HG03469 (cell line): ENCODE measurements around the gene DRP2.
"Not testable (repeated sequence)": the region's sequence is repeated elsewhere in the genome, so short reads cannot be mapped to it uniquely, and the experiment has no call there.

ENCODE experiments used
- ATAC-seq: cut with Tn5 transposase; IDR thresholded peaks from one replicate; pipeline ENCODE4 v1.9.1; 2021; ENCODE audit warnings: mild to moderate bottlenecking, moderate library complexity, moderate number of reproducible peaks; ENCODE audit not compliant: unreplicated experiment

The DRP2 gene

GRCh38 chrX:101237041-101237440 lies 17.5 kb downstream of the DRP2 start:
- ATAC-seq = no peak

DNA sequence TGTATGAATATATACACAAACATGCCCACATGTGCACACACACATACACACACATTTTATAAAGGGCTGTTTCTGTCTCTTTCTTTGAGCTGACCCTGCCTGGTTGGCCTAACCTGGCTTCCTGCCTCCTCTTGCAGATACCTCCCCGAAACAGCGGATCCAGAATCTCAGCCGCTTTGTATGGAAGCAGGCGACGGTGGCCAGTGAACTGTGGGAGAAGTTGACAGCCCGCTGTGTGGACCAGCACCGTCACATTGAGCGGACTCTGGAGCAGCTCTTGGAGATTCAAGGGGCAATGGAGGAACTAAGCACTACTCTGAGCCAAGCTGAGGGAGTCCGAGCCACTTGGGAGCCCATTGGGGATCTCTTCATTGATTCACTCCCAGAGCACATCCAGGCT lies 21.9 kb downstream of the DRP2 start:
- ATAC-seq = no peak

GRCh38 chrX:101252634-101253033 lies 33.0 kb downstream of the DRP2 start:
- ATAC-seq = no peak

DNA sequence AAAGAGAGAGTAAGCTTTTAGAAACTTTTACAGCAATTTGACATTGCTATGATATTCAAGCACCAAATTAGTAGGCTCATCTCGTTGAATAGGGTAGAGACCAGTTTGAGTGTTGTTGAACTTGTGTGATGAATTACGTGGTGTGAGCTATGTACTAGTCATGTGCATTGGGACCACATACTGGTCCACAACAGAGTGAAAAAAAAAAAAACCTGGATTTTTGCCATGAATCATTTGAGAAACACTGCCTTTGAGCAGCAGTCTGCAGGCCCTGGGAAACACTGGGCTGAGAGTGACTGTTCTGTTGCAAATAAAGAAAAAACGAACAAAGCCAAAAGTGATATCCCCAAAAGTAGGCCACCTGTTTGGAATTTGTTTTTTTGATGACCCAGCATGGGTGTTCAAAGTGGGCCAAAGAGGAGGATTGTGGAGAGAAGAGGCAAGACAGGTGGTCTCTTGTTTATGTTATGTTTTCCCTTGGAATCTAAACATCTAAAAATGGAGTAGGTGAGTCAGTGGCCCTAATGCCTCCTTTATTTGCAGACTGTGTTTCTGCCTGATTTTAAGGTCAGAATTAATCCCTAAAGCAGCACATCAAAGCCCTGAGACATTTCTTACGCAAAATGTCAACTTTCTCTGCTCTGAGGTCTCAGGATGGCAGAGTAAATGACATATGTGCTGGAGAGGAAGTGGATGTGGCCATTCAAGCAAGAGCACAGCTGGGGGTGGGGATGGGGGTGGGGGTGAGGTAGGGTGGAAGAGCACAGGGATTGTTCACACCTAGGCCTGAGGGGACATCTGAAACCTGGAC lies 38.1 kb downstream of the DRP2 start:
- ATAC-seq = no peak

DNA sequence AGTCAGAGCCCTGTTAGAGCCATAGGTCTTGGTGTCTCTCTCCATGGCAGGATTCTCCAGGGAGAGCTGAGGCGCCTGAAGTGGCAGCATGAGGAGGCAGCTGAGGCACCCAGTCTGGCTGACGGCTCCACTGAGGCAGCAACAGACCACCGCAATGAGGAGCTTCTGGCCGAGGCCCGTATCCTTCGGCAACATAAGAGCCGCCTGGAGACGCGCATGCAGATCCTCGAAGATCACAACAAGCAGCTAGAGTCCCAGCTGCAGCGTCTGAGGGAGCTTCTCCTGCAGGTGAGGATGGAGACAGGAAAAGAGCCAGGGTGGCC lies 38.6 kb downstream of the DRP2 start:
- ATAC-seq = no peak

DNA sequence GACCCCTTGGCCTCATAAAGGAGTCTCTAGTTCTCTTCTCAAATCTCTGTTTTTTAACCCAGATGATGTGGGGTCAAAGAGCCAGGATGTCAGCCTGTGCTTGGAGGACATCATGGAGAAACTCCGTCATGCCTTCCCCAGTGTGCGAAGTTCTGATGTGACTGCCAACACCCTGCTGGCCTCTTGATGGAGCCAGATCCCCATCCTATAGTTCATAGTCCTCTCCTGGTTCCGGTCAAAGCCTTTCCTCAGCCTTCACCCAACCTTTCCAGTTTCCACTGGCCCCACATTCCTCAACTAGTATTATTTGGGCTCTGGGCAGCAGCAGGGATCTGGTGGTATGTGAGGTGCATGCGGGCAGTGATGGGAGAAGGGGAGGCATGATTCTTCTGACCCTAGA lies 40.8 kb downstream of the DRP2 start:
- no peak for ATAC-seq

- no peak for ATAC-seq
Measured at GRCh38 chrX:101262590-101262989, 43.0 kb downstream of the DRP2 start.

- ATAC-seq = no peak
Measured at GRCh38 chrX:101263766-101264165, 44.2 kb downstream of the DRP2 start.

- ATAC-seq = no peak
Measured at GRCh38 chrX:101265869-101266428, 46.4 kb downstream of the DRP2 start.

- no peak for ATAC-seq
Measured at GRCh38 chrX:101274198-101274597, 54.6 kb downstream of the DRP2 start.

DNA sequence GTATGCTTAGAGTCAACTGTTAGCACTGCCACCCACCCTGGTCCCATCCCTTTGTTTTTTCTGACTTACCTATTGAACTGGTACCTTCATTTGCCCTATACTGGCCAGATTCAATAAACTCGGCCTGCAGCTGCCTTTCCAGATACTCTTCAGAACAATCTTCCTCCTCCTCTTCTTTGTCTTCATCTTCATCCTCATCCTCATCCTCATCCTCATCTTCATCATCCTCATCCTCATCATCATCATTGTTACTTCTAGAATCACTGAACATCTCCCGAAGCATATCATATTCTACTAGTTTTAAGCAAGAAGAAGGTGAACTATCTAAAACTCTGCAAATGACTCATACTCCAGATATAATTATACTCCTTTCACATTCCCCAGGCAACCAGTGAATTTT lies 56.7 kb downstream of the DRP2 start:
- no peak for ATAC-seq

- no peak for ATAC-seq
Measured at GRCh38 chrX:101287402-101287801, 67.8 kb downstream of the DRP2 start.

- no peak for ATAC-seq
Measured at GRCh38 chrX:101290957-101291603, 71.5 kb downstream of the DRP2 start, which contains the start of gene TAF7L. TAF7L (minus strand) TSS chrX:101291334; CDS start chrX:101287543, 3,791 bp downstream.

DNA sequence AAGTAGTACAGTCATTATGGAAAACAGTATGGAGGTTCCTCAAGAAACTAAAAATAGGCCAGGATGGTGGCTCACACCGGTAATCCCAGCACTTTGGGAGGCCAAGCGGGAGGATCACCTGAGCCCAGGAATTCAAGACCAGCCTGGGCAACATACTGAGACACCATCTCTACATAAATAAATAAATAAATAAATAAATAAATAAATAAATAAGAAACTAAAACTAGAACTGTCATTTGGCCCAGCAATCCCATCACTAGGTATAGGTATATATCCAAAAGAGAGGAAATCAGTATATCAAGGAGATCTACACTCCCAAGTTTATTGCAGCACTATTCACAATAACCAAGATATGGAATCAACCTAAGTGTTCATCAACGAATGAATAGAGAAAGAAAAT lies 76.0 kb downstream of the DRP2 start:
- ATAC-seq = not testable (repeated sequence)

DNA sequence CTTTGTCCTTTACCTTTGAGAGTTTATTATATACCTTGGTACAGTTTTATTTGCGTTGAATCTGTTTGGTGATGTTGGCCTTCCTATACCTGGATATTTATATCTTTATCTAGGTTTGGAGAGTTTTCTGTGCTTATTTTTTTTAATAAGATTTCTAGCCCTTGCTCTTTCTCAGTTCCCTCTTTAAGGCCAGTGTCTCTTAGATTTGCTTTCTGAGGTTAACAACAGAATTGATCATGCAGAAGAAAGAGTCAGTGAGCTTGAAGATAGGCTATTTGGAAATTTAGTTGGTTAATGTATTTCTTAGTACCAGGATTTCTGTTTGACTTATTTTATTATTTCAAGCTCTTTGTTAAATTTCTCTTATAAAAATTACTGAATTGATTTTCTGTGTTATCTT lies 84.2 kb downstream of the DRP2 start:
- ATAC-seq = no peak
